AG10803 (cell line): Measurements from ENCODE around the gene TCF19.
A peak's percentile ranks its signal among the peaks of the same experiment; 100 is the strongest.

Experiments used
- DNase-seq: peaks from one replicate; pipeline ENCODE4 v3.0.0; 2010; ENCODE audit warnings: low read depth
- H3K4me3 ChIP-seq: 2 replicates; pipeline ENCODE4 v1.5.1; 2011; ENCODE audit warnings: mild to moderate bottlenecking, low read length, control low read depth
- TF ChIP-seq, protein P1 (sequence below): conservative IDR thresholded peaks from 2 replicates; pipeline ENCODE4 v1.5.1; 2011; ENCODE audit warnings: mild to moderate bottlenecking, low read length, control low read depth, inconsistent platforms

Gene TCF19

GRCh38 chr6:31209137-31209536 is 50.7 kb downstream of the TCF19 start:
- no peak overlapping the region for H3K4me3 ChIP-seq
- DNase-seq: no peak
- TF ChIP-seq, protein P1, sequence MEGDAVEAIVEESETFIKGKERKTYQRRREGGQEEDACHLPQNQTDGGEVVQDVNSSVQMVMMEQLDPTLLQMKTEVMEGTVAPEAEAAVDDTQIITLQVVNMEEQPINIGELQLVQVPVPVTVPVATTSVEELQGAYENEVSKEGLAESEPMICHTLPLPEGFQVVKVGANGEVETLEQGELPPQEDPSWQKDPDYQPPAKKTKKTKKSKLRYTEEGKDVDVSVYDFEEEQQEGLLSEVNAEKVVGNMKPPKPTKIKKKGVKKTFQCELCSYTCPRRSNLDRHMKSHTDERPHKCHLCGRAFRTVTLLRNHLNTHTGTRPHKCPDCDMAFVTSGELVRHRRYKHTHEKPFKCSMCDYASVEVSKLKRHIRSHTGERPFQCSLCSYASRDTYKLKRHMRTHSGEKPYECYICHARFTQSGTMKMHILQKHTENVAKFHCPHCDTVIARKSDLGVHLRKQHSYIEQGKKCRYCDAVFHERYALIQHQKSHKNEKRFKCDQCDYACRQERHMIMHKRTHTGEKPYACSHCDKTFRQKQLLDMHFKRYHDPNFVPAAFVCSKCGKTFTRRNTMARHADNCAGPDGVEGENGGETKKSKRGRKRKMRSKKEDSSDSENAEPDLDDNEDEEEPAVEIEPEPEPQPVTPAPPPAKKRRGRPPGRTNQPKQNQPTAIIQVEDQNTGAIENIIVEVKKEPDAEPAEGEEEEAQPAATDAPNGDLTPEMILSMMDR: no peak

DNA sequence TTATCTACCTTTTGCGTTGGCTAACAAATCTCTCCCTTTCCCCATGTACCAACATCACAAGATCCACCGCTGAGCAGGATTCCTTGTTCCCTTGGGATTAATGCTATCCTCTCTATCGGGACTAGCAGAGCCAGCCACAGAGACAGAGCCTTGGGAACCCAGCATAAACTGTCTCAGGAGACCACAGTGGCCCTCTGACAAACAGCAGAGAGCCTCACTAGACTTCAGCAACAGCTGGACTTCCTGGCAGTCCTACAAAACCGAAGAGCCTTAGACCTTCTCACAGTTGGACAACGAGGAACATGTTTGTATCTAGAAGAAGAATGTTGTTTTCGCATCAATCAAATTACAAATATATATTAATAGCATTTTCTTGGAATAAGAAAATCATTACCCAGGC is 51.7 kb downstream of the TCF19 start:
- H3K4me3 ChIP-seq: no peak overlapping the region
- TF ChIP-seq, protein P1: no peak
- DNase-seq: peak; percentile 45

- TF ChIP-seq, protein P1: no peak
- H3K4me3 ChIP-seq: no peak overlapping the region
- DNase-seq: no peak
Measured at GRCh38 chr6:31210741-31211532, 52.5 kb downstream of the TCF19 start.
